GM04504 (cell line): ENCODE measurements around the gene ZSCAN21.

ENCODE experiments used
- DNase-seq: peaks from one replicate; pipeline ENCODE4 v3.0.0-alpha.2; 2012; ENCODE audit warnings: low read depth

Gene ZSCAN21

GRCh38 chr7:100029596-100029995 lies 20.0 kb upstream of the ZSCAN21 start:
- no peak for DNase-seq

DNA sequence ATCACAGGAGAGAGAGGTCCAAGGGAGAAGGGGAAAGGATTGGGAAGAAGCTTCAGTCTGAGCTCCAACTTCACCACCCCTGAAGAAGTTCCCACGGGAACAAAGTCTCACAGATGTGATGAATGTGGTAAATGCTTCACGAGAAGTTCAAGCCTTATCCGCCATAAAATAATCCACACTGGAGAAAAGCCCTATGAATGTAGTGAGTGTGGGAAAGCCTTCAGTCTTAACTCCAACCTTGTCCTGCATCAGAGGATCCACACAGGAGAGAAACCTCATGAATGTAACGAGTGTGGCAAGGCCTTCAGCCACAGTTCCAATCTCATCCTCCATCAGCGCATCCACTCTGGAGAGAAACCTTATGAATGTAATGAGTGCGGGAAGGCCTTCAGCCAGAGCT lies 16.0 kb upstream of the ZSCAN21 start:
- no peak for DNase-seq

DNA sequence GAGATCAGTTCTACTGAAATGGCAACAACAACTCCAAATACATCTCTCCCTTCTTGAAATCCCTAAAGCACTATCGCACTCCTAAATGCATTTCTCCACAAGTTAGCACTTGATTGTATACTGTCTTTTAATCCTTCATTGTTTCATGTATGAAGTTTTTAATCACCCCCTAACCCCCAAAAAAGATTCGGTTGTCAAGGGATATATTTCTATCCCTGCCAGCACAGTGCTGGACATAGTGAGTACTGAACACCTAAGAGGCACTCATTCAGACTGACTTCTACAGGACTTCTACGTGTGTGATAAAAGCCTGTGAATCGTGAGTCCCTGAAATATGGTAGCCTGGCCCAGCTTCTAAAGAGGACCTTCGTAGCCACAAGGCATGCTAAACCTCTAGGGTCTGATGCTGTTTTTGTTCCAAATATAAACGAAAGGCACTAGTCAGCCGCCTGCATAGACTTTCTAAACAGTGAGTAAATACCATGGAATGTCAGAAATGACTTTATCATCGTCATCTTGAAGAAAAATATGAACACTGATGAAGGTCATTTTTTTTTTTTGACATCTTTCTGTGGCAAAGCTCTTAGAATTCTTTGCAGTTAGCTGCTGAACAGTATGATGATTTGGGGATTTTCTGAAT lies 14.6 kb upstream of the ZSCAN21 start:
- peak; percentile 79 for DNase-seq

GRCh38 chr7:100035876-100036275 lies 13.7 kb upstream of the ZSCAN21 start:
- no peak for DNase-seq

DNA sequence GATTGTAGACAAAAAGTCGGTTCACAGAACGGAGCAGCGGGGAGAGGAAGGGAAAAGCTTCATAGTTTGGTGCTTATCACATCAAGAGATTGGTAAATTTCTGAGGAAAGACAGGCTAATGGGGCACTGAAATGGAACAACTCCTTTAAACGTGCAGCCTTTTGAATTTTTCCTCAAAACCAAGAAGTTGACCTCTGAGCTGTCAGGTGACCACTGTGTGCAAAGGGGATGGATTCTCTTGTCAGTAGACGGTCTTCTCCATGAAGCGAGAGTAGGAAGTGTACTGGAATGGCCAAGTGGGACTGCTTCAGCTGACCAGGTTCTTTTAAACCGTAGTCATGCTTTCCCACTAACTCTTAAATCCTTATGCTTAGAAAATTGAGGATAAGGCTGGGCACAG lies 11.2 kb upstream of the ZSCAN21 start:
- no peak for DNase-seq

DNA sequence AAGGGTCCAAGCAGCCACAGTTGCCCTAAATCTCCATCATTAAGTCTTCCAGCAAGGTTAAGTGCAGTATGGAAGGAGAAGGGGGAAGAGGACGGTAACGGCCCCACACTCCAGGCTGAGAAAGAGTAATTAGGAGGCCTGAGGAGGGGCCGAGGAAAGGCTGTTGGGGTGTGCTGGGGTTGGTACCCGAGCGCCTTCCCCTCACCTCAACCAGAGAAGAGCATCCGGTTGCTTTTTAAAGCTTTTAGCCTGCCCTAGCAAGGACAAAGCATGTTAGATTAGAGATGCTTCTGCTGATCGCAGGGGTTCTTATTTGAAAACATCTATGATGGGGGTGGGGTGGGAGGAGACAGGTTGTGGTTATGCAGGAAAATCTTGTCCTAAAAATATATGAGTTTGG lies 9.0 kb upstream of the ZSCAN21 start:
- no peak for DNase-seq

GRCh38 chr7:100044718-100045117 lies 4.9 kb upstream of the ZSCAN21 start:
- no peak for DNase-seq

DNA sequence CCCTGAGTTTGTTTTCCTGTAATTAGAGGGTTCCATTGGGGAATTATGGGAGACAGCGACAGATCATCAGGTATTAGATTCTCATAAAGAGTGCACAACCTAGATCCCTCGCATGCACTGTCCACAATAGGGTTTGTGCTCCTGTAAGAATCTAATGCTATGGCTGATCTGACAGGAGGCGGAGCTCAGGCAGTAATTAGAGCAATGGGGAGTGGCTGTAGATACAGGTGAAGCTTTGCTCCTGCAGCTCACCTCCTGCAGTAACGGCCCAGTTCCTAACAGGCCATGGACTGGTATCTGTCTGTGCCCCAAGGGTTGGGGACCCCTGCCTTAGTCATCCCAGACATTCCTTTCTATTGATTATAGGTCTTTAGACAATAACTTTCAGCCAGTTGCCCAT lies 894 bp upstream of the ZSCAN21 start:
- DNase-seq, result no peak

- DNase-seq, result no peak
These were observed 2.0 kb downstream of the ZSCAN21 start for GRCh38 chr7:100051611-100052010.

DNA sequence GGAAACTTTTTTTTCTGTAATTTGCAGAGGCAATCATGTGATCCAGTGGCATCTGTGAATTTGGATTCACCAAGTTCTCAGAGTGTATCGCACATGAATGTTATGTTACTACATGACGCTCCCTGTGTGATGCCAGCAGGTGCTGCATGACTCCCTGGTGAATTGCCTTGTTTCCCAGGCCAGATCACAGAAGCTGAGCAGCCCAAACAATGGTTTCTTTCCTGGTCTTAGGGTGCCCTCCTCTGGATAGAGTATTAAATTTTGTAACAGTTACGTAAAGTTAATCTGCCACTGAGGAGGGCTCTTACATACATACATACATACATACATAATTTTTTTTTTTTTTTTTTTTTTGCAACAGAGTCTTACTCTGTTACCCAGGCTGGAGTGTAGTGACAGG lies 3.6 kb downstream of the ZSCAN21 start:
- DNase-seq, result no peak

GRCh38 chr7:100057006-100057405 lies 7.4 kb downstream of the ZSCAN21 start:
- DNase-seq, result no peak

GRCh38 chr7:100059251-100059739 lies 9.7 kb downstream of the ZSCAN21 start:
- no peak for DNase-seq

DNA sequence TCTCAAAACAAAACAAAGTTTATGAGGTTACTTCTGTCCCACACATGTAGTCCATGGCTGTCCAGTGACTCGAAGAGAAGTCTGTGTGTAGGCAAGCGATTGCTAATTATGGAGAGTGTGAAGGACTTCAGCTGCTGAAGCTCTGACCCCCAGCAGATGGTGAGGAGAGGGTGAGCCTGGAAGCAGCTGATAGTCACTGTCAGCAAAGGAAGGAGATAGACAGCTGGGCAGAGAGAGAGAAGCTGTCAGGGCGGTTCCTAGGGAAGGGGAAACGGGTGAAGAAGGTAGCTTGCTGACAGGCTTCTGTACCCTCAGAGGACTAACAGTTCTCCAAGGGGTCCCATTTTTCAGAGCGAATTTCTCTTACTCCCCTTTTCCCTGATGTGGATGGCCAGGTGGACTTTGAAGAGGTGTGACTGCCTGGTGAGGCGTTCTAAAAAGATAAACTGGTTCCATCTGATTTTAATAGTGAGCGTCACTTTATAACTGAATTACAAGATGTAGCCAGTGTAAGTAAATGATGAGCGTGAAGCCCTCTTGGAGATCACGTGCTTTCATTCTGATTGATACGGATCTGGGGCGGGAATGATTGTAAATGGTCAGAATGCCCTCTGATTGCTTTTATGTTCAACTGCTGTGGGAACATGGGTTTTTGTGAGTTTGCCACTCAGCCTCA lies 12.1 kb downstream of the ZSCAN21 start:
- no peak for DNase-seq

DNA sequence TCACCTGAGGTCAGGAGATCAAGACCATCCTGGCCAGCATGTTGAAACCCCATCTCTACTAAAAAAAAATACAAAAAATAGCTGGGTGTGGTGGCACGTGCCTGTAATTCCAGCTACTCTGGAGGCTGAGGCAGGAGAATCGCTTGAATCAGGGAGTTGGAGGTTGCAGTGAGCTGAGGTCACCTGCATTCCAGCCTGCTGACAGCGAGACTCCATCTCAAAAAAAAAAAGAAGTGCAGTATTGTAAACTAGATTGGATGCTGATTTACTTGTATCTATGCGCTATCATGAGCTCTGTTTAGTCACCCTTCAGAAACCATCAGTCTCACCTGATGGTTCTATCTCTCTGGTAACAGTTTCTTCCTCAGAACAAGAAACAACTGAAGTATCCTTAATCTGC lies 13.8 kb downstream of the ZSCAN21 start:
- no peak for DNase-seq

DNA sequence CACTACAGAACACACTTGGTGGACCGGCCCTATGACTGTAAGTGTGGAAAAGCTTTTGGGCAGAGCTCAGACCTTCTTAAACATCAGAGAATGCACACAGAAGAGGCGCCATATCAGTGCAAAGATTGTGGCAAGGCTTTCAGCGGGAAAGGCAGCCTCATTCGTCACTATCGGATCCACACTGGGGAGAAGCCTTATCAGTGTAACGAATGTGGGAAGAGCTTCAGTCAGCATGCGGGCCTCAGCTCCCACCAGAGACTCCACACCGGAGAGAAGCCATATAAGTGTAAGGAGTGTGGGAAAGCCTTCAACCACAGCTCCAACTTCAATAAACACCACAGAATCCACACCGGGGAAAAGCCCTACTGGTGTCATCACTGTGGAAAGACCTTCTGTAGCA lies 14.6 kb downstream of the ZSCAN21 start:
- no peak for DNase-seq

DNA sequence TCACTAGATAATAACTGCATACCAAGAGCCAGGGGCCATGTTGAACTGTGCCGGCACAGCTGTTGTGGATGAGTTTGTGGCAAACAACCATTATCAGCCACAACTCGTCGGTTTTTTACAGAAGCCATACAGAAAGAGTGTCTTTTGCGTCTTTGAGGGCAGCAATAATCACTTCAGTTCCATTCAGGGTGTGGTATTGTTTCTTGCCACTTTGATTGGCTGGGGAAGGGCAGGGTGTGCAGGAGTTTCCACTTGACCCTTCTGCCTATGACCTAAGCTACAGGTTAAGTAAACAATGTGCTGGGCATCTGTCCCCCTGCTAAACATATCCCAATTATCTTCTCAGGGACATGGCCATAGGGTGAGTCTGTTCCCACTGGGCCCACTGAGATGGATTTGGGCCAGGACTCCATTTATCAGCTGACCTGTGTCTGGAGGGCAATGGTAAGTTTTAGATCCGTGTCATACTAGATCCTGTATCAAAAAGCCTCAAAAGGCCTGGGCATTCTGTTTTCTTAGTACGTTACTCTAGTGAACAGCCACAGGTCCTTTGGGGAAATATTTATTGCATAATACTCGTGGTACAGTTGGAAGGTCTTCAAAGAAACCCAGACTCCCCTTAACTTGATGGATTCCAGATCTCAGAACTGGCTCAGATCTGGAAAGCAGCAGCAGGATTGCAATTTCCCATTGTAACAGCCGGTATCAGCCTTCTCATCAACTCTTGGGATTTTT lies 16.0 kb downstream of the ZSCAN21 start:
- peak; percentile 72 for DNase-seq

DNA sequence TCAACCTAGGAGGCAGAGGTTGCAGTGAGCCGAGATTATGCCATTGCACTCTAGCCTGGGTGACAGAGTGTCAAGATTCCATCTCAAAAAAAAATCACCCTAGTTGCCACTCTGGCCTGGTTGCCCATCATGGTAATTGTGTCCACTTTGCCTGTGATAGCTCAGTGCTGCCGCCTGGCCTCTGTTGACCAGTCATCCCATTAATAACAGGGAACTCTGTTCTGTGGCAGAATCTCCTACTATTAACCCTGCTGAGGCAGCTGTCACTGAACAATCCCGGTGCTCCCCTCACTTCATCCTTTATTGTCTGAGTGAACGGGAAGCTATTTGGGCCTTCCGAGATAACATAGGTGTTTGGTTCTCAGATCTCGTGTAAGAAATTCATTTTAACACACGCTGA lies 17.4 kb downstream of the ZSCAN21 start:
- DNase-seq, result no peak

- DNase-seq, result no peak
These were observed 20.4 kb downstream of the ZSCAN21 start for GRCh38 chr7:100069991-100070390.

DNA sequence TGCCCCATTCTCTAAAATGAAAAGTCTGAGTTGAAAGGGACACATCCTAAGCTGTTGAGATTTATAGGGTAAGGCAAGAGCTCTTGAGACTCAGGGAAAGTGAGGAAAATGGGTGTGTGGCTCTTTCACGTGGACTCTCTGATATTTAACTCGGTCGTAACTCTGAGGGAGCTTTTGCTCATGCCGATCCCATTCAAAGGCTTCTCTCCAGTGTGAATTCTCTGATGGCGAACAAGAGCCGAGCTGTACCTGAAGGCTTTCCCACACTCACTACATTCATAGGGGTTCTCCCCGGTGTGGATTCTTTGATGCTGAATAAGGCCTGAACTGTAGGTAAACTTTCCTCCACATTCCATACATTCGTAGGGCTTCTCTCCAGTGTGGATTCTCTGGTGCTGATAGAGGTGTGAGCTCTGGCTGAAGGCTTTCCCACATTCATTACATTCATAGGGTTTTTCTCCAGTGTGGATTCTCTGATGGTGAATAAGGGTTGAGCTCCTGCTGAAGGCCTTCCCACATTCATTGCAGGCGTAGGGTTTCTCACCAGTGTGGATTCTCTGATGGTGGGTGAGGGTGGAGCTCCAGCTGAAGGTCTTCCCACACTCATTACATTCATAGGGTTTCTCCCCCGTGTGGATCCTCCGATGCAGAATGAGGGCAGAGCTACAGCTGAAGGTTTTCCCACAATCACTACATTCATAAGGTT lies 21.6 kb downstream of the ZSCAN21 start:
- no peak for DNase-seq

- DNase-seq, result no peak
These were observed 22.9 kb downstream of the ZSCAN21 start for GRCh38 chr7:100072462-100072861.

DNA sequence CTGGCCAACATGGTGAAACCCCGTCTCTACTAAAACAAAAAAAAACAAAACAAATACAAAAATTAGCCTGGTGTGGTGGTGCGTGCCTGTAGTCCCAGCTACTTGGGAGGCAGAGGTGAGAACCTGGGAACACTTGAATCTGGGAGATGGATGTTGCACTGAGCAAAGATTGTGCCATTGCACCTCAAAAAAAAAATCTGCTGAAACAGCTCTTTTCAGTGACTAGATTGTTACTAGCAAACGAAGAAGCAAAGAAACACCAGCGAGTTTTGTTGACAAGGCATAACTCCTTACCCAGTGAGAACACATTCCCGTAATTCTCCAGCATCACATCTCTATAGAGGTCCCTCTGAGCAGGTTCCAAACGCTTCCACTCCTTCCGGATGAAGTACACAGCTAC lies 25.3 kb downstream of the ZSCAN21 start:
- DNase-seq, result no peak

GRCh38 chr7:100075418-100075817 lies 25.8 kb downstream of the ZSCAN21 start:
- no peak for DNase-seq

GRCh38 chr7:100077205-100077604 lies 27.6 kb downstream of the ZSCAN21 start:
- no peak for DNase-seq
